KMS-11 (cell line): ENCODE data around the gene TMEM131.

Source experiments
- H2AFZ ChIP-seq: fragments of 200-600 bp; sonication (generic); 2 replicates; pipeline ENCODE4 v1.6.1; 2016; ENCODE audit warnings: antibody characterized with exemption, mixed run types, low read depth
- H3K27ac ChIP-seq: fragments of 200-600 bp; sonication (generic); 2 replicates; pipeline ENCODE4 v1.6.1; 2016; ENCODE audit warnings: mild to moderate bottlenecking, mixed run types
- H3K27me3 ChIP-seq: fragments of 200-600 bp; sonication (generic); 2 replicates; pipeline ENCODE4 v1.6.1; 2017; ENCODE audit warnings: mild to moderate bottlenecking, low read depth, mixed run types, moderate library complexity; ENCODE audit not compliant: insufficient read depth
- H3K36me3 ChIP-seq: fragments of 200-600 bp; sonication (generic); 2 replicates; pipeline ENCODE4 v1.6.1; 2017; ENCODE audit warnings: mild to moderate bottlenecking, mixed run types; ENCODE audit not compliant: insufficient read depth
- H3K4me1 ChIP-seq: fragments of 200-600 bp; sonication (generic); 2 replicates; pipeline ENCODE4 v1.6.1; 2016; ENCODE audit warnings: mild to moderate bottlenecking, low read depth, mixed run types; ENCODE audit not compliant: poor library complexity, severe bottlenecking
- H3K4me2 ChIP-seq: fragments of 200-600 bp; sonication (generic); 2 replicates; pipeline ENCODE4 v1.7.0; 2016; ENCODE audit warnings: mild to moderate bottlenecking, mixed run types
- H3K4me3 ChIP-seq: fragments of 200-600 bp; sonication (generic); IDR thresholded peaks from 2 replicates; pipeline ENCODE4 v1.6.1; 2017; ENCODE audit warnings: low read depth, low read length, mixed read lengths; ENCODE audit not compliant: insufficient read depth
- H3K79me2 ChIP-seq: fragments of 200-600 bp; sonication (generic); 2 replicates; pipeline ENCODE4 v1.6.1; 2016; ENCODE audit warnings: low read depth, mixed run types; ENCODE audit not compliant: insufficient read depth
- H3K9ac ChIP-seq: fragments of 200-600 bp; sonication (generic); 2 replicates; pipeline ENCODE4 v1.6.1; 2016; ENCODE audit warnings: mild to moderate bottlenecking, mixed run types
- H4K20me1 ChIP-seq: fragments of 200-600 bp; sonication (generic); 2 replicates; pipeline ENCODE4 v1.6.1; 2016; ENCODE audit warnings: mild to moderate bottlenecking, mixed run types; ENCODE audit not compliant: insufficient read depth
- TF ChIP-seq, protein P1 (sequence below): fragments of 200-600 bp; sonication (generic); conservative IDR thresholded peaks from 2 replicates; pipeline ENCODE4 v1.6.1; 2017; ENCODE audit warnings: low read depth, mild to moderate bottlenecking, antibody characterized with exemption, low read length, moderate library complexity, mixed read lengths

TMEM131 gene

DNA sequence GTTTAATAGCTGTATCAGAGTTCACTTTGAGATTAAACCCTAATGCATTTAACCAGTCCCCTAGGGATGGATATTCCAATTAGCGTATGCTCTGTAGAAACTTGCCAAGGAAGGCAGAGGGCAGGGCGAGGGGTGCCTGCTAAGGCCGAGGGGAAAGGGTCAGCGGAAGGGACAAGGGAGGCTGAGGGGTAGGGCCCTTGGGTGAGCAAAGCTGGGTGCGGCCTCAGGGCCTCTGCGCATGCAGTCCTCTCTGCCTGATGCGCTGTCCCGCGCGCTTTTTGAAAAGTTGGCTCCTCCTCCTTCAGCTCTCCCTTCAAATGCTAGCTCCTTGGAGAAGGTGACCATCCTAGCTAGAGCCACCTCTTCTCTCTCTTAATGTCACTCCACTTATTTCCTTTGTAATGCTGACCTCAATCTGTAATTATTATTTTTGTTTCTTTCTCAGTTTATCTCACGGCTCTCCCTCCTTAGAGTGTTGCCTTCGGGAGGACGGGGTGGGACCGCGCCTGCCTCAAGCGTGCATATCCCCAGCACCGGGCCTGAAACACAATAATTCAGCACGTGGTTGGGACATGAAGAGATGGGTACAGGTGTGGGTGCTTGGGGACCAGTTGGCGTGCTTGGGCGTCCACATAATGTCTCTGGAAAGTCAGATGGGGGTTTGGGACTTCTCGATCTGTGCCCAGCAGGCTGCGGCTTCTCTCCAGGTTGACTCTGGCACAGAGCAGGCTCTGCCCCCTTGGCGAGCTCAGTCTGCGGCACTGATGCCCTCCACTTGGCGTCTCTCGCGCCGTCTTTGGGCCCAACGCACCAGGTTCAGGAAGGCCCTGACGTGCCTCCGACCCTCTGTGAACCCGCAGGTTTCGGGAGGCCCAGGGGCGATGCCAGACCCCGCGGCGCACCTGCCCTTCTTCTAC, 272.3 kb downstream of the TMEM131 start:
- H4K20me1 ChIP-seq, result no peaks in the 10 kb centered on the region
- TF ChIP-seq, protein P1, sequence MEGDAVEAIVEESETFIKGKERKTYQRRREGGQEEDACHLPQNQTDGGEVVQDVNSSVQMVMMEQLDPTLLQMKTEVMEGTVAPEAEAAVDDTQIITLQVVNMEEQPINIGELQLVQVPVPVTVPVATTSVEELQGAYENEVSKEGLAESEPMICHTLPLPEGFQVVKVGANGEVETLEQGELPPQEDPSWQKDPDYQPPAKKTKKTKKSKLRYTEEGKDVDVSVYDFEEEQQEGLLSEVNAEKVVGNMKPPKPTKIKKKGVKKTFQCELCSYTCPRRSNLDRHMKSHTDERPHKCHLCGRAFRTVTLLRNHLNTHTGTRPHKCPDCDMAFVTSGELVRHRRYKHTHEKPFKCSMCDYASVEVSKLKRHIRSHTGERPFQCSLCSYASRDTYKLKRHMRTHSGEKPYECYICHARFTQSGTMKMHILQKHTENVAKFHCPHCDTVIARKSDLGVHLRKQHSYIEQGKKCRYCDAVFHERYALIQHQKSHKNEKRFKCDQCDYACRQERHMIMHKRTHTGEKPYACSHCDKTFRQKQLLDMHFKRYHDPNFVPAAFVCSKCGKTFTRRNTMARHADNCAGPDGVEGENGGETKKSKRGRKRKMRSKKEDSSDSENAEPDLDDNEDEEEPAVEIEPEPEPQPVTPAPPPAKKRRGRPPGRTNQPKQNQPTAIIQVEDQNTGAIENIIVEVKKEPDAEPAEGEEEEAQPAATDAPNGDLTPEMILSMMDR, result no peak
- no peaks in the 10 kb centered on the region for H3K36me3 ChIP-seq
- H3K4me2 ChIP-seq, result no peak overlapping the region
- H3K27ac ChIP-seq, result no peak overlapping the region
- no peaks in the 10 kb centered on the region for H3K27me3 ChIP-seq
- no peaks in the 10 kb centered on the region for H3K79me2 ChIP-seq
- H3K4me3 ChIP-seq, result no peak overlapping the region
- H2AFZ ChIP-seq, result no peak overlapping the region
- H3K4me1 ChIP-seq, result no peaks in the 10 kb centered on the region
- no peak overlapping the region for H3K9ac ChIP-seq

DNA sequence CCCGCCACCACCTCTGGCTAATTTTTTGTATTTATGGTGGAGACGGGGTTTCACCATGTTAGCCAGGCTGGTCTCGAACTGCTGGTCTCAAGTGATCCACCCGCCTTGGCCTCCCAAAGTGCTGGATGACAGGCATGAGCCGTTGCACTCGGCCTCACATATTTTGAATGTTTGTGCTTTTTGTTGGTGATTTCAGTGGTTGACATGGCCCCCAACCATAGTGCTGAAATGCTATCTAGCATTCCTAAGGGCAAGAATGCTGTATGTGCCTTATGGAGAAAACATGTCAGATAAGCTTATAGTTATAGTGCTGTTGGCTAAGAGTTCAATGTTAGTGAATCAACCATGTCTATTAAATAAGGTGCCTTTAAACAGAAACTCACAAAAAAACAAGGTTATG, 273.5 kb downstream of the TMEM131 start:
- no peaks in the 10 kb centered on the region for H3K79me2 ChIP-seq
- H3K27ac ChIP-seq, result no peak overlapping the region
- no peaks in the 10 kb centered on the region for H3K27me3 ChIP-seq
- H4K20me1 ChIP-seq, result no peaks in the 10 kb centered on the region
- no peak overlapping the region for H3K4me2 ChIP-seq
- TF ChIP-seq, protein P1, result no peak
- H3K36me3 ChIP-seq, result no peaks in the 10 kb centered on the region
- no peak overlapping the region for H3K4me3 ChIP-seq
- H3K4me1 ChIP-seq, result no peaks in the 10 kb centered on the region
- no peak overlapping the region for H3K9ac ChIP-seq
- H2AFZ ChIP-seq, result no peak overlapping the region

DNA sequence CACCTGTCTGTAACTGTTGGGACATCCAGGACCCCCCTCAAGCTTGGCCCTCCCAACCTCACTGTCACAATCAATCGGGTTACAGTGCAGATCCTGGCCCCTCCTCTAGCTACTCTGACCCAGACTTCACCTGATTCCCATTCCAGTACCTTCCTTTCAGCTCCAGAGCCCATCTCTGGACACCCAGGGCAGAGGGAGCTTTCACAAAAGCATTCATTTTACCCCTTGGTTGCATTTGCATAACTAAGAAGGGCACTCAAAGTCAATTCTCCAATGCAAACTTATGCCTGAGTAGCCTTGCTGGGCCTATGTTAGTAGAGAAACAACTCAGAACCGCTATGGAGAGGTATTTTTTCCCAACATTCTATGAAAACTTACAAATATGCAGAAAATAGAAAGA, 275.0 kb downstream of the TMEM131 start:
- no peak overlapping the region for H3K9ac ChIP-seq
- no peaks in the 10 kb centered on the region for H3K79me2 ChIP-seq
- no peak overlapping the region for H3K4me2 ChIP-seq
- H3K36me3 ChIP-seq, result no peaks in the 10 kb centered on the region
- TF ChIP-seq, protein P1, result no peak
- H3K27ac ChIP-seq, result no peak overlapping the region
- H3K27me3 ChIP-seq, result no peaks in the 10 kb centered on the region
- no peaks in the 10 kb centered on the region for H4K20me1 ChIP-seq
- no peak overlapping the region for H3K4me3 ChIP-seq
- H2AFZ ChIP-seq, result no peak overlapping the region
- H3K4me1 ChIP-seq, result no peaks in the 10 kb centered on the region

- Histone ChIP-seq H3K9ac (no peak overlapping the region), H3K4me1 (no peaks in the 10 kb centered on the region), H3K4me2 (no peak overlapping the region), H3K27ac (no peak overlapping the region), H3K4me3 (no peak overlapping the region), H2AFZ (no peak overlapping the region), H4K20me1 (no peaks in the 10 kb centered on the region), H3K79me2 (no peaks in the 10 kb centered on the region), H3K36me3 (no peaks in the 10 kb centered on the region), H3K27me3 (no peaks in the 10 kb centered on the region)
- TF ChIP-seq, protein P1, result no peak
Observed at GRCh38 chr2:97719362-97720155, 276.2 kb downstream of the TMEM131 start.
